Measurements from ENCODE around the gene ZMYND8.

DNA sequence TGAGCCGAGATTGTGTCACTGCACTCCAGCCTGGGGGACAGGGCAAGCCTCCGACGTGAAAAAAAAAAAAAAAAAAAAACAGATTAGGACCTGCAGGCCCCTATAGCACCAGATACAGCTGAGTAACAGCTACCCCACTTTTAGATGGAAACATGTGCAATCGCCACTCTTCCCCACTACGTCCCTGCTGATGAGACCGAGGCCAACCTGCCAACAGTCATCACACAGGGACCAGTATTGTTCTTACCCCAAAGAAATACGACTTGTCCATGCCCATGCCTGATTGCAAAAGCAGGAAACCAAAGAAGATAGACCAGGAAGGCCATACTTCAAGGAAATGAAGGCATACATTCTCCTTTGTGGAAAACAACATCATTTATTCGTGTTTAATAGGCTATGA is 45.8 kb downstream of the ZMYND8 start:
- TF ChIP-seq POLR2AphosphoS5 (IDR thresholded peaks at IDR 0.05) = no peak
- TF ChIP-seq CTCF (IDR thresholded peaks at IDR 0.05) = no peak
